GM12872 (cell line): ENCODE results near the gene KCND3.

Experiments used
- CTCF ChIP-seq: IDR thresholded peaks from 3 replicates; pipeline ENCODE4 v1.5.1; 2011; ENCODE audit warnings: low read depth, mild to moderate bottlenecking, low read length, moderate library complexity; ENCODE audit not compliant: insufficient read depth

Gene KCND3

GRCh38 chr1:111977378-111977777 is 12.1 kb downstream of the KCND3 start:
- no peak for TF ChIP-seq CTCF

- TF ChIP-seq CTCF = no peak
These were observed 12.6 kb downstream of the KCND3 start for GRCh38 chr1:111976842-111977241.

GRCh38 chr1:111976332-111976731 is 13.1 kb downstream of the KCND3 start:
- no peak for TF ChIP-seq CTCF

- TF ChIP-seq CTCF = no peak
These were observed 16.2 kb downstream of the KCND3 start for GRCh38 chr1:111973150-111973790.

- no peak for TF ChIP-seq CTCF
These were observed 18.1 kb downstream of the KCND3 start for GRCh38 chr1:111971396-111971795.

GRCh38 chr1:111968511-111968910 is 21.0 kb downstream of the KCND3 start:
- TF ChIP-seq CTCF = no peak

GRCh38 chr1:111967886-111968285 is 21.6 kb downstream of the KCND3 start:
- TF ChIP-seq CTCF = no peak
